BE2C (cell line): ENCODE results near the gene SLC35F5.

Experiments used
- DNase-seq: peaks from one replicate; pipeline ENCODE4 v3.0.0-alpha.2; 2020
- H3K27me3 ChIP-seq: fragments of 250-450 bp; sonication (Bioruptor Pico); 2 replicates; pipeline ENCODE4 v1.5.1; 2020; ENCODE audit warnings: mild to moderate bottlenecking
- H3K36me3 ChIP-seq: fragments of 250-450 bp; sonication (Bioruptor Pico); 2 replicates; pipeline ENCODE4 v1.5.1; 2020; ENCODE audit warnings: mild to moderate bottlenecking
- H3K4me1 ChIP-seq: fragments of 250-450 bp; sonication (Bioruptor Pico); 2 replicates; pipeline ENCODE4 v1.5.1; 2020
- H3K4me3 ChIP-seq: 2 replicates; pipeline ENCODE4 v1.5.1; 2011; ENCODE audit warnings: low read depth, low read length
- H3K9me3 ChIP-seq: fragments of 250-450 bp; sonication (Bioruptor Pico); 2 replicates; pipeline ENCODE4 v1.5.1; 2020
- CTCF ChIP-seq: IDR thresholded peaks from 2 replicates; pipeline ENCODE4 v1.5.1; 2012; ENCODE audit warnings: mild to moderate bottlenecking, low read depth, low read length

Gene SLC35F5

GRCh38 chr2:113770929-113771328 lies 14.5 kb upstream of the SLC35F5 start:
- H3K36me3 ChIP-seq, result no peaks in the 10 kb centered on the region
- H3K4me3 ChIP-seq, result no peak overlapping the region
- no peaks in the 10 kb centered on the region for H3K4me1 ChIP-seq
- no peaks in the 10 kb centered on the region for H3K9me3 ChIP-seq
- no peaks in the 10 kb centered on the region for H3K27me3 ChIP-seq
- DNase-seq, result no peak
- TF ChIP-seq CTCF, result no peak

- Histone ChIP-seq H3K9me3 (no peaks in the 10 kb centered on the region), H3K4me3 (no peak overlapping the region), H3K4me1 (no peaks in the 10 kb centered on the region), H3K27me3 (no peaks in the 10 kb centered on the region), H3K36me3 (no peaks in the 10 kb centered on the region)
- DNase-seq, result no peak
- TF ChIP-seq CTCF, result no peak
Measured at GRCh38 chr2:113769555-113769954, 13.1 kb upstream of the SLC35F5 start.

- Histone ChIP-seq H3K27me3 (no peaks in the 10 kb centered on the region), H3K4me3 (no peak overlapping the region), H3K36me3 (no peaks in the 10 kb centered on the region), H3K9me3 (no peaks in the 10 kb centered on the region), H3K4me1 (no peaks in the 10 kb centered on the region)
- DNase-seq, result no peak
- no peak for TF ChIP-seq CTCF
Measured at GRCh38 chr2:113768770-113769169, 12.3 kb upstream of the SLC35F5 start.

- no peaks in the 10 kb centered on the region for H3K4me1 ChIP-seq
- no peaks in the 10 kb centered on the region for H3K27me3 ChIP-seq
- H3K36me3 ChIP-seq, result no peaks in the 10 kb centered on the region
- DNase-seq, result no peak
- no peak overlapping the region for H3K4me3 ChIP-seq
- H3K9me3 ChIP-seq, result no peaks in the 10 kb centered on the region
- TF ChIP-seq CTCF, result no peak
Measured at GRCh38 chr2:113767811-113768460, 11.5 kb upstream of the SLC35F5 start.

- TF ChIP-seq CTCF, result no peak
- DNase-seq, result no peak
- Histone ChIP-seq H3K27me3 (no peaks in the 10 kb centered on the region), H3K4me1 (no peaks in the 10 kb centered on the region), H3K36me3 (no peaks in the 10 kb centered on the region), H3K4me3 (no peak overlapping the region), H3K9me3 (no peaks in the 10 kb centered on the region)
Measured at GRCh38 chr2:113765276-113765675, 8.8 kb upstream of the SLC35F5 start.

GRCh38 chr2:113762377-113763118 lies 6.1 kb upstream of the SLC35F5 start:
- Histone ChIP-seq H3K36me3 (no peaks in the 10 kb centered on the region), H3K27me3 (no peaks in the 10 kb centered on the region), H3K4me1 (no peaks in the 10 kb centered on the region), H3K9me3 (no peaks in the 10 kb centered on the region), H3K4me3 (no peak overlapping the region)
- no peak for DNase-seq
- no peak for TF ChIP-seq CTCF
